Left renal cortex interstitium (tissue), 4 donors: ENCODE data around the gene WWOX. TPM values are rescaled to one million over a fixed set of nuclear protein-coding genes. Genes with fewer than 3 reads are reported as not detected.

Experiments used
- DNase-seq, 4 donors: peaks; one replicate each; pipeline ENCODE4 v3.0.0-alpha.2; 2013; ENCODE audit warnings: low read depth in 4 of 4, low spot score in 2 of 4, missing footprints in 1 of 4
- polyA plus RNA-seq, 4 donors: library from polyadenylated mRNA; unstranded; fragments of 120-200 nt; gene quantifications; one replicate each; pipeline ENCODE4 v1.2.1, GENCODE V29; 2013; ENCODE audit not compliant: insufficient read length in 4 of 4

Gene WWOX
- polyA plus RNA-seq, 4 donors = 32.7 to 42.3 (median 37.2) TPM

DNA sequence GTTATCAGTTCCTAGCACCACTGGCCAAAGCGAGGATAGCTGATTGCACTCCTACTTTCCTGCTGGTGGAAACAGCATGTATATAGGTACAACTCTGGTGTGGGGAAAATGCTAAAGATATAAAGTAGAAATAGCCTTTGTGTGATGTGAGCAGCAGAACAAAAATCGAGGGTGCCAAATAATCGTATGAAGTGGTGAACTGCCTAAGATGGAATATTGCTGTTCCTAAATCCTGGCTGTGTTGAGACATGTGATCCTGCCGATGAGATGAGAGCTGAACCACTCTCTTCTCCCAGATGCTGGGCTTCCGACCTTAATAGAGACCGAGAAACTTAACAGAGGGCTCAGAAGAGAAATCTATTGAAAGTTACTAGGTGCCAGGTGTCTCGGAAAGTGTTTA lies 117.8 kb downstream of the WWOX start:
- no peak for DNase-seq

DNA sequence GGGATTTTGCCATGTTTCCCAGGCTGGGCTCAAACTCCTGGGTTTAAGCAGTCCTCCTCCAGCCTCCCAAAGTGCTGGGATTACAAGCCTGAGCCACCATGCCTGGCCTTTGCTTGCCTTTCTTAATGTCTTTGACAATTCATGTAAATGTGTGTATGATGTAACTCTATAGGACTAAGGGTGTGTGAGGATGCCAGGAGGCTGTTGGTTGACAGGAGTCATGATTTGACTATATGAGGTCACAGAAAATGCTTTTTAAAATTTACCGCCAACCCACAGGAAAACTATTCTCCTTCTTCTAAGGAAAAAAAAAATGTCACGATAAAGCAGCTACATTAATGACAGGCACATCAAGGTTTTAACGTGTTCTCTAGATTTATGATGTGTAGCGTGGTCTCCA lies 118.8 kb downstream of the WWOX start:
- no peak for DNase-seq

DNA sequence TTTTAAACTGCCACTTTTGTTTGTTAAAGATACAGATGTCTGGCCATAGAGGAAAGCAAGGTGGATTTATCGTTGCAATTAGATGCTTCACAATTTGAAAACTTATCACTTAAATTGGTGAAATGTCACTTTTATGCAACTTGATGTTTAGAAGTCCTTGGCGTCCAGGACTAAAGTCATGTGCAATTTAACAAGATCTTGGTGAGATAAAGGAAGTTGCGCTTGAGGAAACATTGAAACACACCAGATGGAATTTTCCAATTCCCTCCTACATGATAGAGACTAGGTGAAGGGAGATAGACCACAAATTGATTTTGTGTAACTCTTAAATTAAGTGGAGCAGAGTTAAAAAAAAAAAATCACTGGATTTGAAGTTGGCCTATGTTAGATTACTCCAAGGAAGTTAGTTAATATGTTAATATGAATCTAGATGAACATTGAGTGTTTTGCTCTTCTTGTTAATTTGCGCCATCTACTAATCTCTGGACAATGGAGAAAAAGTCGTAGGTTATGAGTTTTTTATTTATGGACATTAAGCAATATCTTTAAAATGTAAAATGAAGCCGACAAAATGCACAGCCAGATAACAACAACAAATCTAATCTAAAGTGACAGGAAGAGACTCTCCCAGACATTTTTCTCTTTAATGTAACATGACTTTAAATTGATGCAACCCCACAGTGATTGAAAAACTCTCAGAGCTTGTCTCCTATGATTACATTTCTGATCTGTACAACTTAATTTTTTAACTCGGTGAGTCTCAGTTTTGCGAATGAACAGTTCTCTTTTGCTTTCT lies 119.6 kb downstream of the WWOX start:
- DNase-seq = no peak

DNA sequence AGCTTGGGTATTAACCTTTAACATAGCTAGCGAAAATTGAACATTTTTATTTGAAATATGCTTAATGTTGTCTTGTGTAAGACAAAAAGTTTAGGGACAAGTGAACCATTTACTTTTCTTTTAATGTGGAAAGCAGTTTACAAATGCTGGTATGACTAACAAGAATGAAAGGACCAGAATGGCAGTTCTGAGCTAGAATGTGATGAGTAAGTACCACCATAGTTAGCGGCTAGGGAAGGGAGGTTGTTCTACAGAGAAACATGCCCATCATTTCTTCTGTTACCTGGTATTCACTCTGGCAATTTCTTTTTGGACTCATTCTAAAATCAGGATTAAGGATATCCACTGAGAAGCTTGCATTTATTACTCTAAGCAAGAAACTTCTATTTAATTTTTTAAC lies 121.1 kb downstream of the WWOX start:
- no peak for DNase-seq

DNA sequence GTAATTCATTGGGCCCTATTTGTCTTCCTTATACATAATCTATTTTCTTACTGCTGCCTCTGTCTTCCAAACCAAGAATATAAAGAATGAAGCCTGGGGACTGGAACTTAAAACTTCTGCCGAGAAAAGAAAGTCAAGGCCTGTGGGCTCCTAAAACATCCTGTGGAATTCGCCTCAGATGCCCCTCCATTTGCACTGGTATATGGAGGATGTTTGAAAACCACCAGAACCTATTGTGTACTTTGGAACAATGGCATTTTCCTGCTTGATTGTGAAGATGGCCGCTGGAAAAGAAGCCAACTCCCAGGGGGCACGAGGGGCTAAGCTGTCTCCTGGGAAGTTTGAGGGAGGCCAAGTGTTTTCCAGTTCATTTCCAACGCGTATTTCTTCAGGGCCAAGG lies 122.4 kb downstream of the WWOX start:
- no peak for DNase-seq

DNA sequence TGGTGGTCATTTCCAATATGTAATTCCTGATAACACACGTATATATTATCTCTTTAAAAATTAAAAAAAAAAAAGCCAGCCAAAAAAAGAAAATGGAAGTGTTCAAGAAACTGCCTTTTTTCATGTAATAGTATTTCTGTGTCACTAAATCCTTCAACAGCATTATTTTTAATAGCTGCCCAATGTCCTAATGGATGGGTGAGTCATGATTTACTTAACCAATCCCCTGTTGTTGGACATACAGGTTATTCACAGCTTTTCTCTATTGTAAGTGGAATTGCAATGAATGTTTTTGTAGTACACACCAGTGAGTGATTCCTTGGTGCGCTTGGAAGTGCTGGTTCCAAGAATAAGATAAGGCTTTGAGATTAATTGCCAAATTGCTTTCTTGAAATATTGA lies 124.9 kb downstream of the WWOX start:
- no peak for DNase-seq

DNA sequence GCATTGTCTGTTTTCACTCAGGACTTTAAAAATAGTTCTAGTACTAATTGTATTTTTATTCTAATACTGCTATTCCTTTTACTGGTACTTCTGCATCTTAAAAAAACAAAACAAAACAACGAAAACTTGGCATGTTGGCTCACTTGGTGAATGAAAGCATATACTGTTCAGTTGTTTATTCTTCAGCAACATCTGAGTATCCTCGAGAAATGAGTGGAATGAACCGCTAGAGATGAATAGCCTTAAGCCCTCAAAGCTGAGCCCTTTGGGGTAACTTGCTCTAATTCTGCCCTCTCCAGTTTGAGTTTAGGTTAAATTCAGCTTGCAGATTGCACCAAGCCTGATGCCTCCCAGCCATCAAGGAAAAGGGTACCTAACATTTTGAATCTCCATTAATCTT lies 126.5 kb downstream of the WWOX start:
- DNase-seq = no peak

DNA sequence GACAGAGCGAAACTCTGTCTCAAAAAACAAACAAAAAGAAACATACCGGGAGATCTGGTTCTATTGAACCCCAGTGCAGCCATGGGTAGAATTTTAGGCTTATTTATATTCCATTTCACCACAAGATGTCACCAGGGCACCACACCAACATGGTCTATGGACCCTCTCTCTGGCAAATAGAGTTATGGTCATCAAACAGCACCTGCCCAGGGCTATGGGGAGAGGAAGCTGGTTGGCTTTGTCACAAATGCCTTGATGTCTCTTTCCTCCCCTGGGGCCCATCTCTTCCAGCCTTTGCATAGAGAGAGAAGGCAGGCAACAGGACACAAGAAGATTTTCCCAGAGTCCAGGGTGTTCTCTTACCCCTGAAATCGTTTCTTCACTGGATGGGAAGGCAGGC lies 128.4 kb downstream of the WWOX start:
- no peak for DNase-seq

DNA sequence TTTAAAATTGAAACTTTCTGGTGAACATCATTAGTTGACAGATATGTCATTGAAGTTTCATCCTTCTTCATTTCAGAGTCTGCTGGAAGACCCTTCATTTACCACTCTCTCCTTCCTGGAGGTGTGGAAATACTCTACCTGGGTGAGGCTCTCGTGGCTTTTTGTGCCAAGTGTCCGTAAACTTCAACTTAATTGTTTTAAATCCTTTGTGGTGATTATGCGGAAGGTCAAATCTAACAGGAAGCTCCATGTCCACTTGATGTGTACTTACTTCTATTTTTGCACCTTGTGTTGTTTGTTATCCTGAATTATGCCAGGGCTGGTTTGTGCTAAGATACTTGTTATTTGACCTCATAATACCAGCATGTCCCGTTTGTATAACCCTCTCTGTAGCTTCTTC lies 129.2 kb downstream of the WWOX start:
- DNase-seq = no peak

DNA sequence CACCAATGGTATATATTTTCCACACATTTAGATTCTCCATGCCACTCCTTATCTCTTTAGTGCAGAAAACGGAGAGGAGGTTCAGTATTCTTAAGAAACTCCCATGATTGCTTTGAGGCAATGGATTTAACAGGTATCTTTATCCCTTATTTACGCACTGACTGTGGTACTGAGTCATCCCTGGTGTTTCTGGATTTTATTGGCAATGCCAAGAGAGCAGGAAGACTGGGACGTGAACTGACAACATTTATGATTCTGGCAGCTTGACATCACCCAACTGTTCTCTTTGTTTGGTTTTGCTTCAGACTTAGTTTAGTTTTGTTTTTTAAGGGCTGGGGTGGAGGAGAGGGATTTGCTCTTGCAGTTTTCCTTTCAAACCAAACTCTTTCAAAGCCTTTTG lies 131.4 kb downstream of the WWOX start:
- DNase-seq = no peak

DNA sequence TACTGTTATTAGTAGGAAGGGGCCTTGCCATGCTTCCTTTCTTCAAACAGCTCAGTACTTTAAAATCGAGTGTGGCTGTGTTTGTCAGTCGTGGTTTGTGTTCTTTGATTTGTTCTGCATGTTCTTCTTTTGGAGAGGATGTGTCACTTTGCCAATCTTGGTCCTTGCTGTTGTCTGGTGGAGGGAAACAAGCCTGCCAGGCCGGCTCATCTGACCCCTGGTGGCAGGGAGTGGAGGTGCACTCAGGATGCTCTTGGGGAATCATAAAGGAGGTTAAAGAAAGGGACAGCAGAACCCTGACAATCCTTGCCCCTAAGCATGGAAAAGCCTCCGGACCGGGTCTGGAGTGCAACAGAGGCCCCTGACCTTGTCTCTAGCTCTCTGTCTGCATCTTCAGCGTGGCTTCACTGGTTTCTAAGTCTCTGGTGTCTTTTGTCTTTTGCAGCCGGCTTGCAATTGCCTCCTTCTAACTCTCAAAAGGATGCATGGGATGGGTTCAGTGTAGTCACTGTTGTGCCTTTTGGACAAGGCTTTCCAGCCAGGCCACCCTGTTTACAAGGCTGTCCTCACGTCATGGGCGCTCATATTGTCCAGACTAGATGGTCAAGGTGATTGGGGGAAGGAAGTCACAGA lies 135.8 kb downstream of the WWOX start:
- DNase-seq = no peak

DNA sequence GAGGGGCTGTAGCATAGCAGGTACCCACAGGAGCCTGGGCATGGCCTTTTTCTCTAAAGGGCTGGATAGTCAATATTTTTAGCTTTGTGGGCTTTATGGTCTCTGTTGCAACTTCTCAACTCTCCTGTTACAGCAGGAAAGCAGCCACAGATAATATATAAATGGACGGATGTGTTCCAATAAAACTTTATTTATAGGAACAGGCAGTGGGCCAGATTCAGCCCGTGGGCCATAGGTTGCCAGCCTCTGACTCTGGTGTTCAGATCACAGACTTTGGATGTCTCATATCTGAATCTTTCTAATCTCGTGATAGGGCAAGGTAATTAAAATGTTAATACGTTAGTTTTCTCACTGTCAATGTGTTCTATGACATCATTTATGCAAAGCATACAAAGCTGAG lies 136.4 kb downstream of the WWOX start:
- no peak for DNase-seq

DNA sequence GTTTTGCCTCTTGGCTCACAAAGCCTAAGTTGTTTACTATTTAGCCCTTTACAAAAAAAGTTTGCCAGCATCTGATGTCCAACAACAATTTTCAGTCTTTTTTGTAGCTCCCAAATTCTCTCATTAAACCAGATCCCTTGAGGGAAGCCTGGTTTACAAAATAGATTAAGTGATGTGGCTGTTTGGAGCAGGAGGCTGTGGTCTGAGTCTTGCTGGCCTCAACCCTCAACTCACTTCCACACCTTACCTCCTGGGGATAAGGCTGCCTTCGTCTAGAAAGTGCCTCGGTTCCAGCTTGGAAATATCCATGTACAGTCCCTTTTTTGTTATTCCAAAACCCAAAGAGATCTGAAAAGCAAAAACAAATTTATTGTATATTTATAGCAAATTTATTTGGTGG lies 138.4 kb downstream of the WWOX start:
- DNase-seq = no peak

DNA sequence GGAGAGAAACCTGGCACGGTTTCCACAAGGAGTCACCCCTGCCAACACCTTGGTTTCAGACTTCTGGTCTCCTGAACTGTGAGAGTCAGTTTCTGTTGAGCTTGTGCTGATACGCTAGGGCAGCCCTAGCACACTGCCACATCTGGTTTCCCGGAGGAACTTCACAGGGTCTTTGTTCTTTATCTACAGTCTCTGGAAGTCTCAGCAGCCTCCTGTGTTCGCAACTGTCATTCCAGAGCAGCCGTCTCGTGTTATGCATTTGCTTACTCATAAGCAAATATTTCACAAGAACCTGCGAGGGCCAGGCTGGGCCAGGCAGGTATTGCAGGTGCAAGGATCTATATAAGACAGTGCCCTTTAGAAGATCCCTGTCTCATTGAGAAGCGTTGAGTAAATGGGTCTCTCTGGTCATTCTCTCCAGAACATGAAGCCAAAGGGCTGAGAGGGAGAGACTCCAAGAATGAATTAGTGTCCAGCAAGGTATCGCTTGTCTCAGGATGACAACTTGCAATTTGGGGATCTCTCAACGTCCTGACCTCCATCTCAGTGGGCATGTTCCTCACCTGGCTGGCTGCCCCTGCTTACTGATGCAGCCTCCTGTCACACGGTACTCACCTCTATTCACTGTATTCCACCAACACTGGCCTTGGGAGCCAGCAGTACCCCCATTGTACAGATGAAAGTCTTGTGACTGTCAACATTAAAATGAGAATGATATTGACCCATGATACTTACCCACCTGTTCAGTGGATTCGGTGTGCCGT lies 141.2 kb downstream of the WWOX start:
- no peak for DNase-seq

DNA sequence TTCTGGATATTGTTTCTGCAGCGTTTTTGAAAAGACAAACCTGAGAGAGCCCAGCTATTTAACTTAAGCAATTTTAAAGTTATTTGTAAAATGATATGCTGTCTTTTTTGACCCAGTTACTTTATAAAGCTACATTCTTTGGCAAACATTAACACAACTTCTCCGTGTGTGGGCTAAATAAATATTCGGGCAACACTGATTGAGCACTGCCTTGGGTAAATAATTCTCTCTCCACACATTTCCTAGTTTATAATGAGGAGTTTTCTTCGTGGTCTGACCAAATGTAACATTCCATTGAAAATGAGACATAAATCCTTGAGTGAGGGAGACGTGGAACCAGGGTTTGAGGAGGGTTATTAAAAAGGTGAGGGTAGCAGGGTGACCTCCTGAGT lies 142.8 kb downstream of the WWOX start:
- no peak for DNase-seq

DNA sequence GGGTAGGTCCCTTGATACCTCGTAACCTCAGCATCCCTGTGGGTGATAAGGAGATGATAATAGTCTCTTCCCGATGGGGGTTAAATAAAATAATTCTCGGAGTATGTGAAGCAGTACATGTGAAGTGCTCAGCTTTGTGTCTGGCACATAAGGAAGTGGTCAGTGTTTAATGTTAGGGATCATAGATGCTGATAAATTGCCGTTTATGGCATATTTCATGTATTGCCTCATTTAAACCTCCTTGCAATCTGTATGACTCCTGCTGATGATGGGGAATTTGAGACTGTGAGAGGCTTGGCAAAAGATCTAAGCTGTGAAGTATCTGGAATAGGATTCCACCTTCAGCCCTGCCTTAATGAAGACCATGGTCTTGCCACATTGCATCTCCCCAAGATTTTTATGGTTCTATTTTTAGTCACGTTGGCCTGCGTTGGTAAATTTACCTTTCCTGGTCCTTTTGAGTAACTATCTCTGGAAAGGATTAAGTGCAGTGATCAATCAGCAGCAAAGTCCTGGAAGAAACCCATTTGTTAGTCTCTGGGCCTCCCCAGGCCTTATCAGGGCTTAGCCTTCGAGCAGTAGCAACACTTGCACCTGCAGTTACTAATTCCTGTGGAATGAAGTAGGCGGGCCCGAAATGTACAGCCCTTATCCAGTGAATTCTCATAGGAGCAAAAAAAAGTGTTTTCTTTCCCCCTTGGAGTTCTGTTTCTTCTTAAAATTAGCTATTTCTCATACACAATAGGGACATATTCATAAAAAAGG lies 144.9 kb downstream of the WWOX start:
- no peak for DNase-seq

DNA sequence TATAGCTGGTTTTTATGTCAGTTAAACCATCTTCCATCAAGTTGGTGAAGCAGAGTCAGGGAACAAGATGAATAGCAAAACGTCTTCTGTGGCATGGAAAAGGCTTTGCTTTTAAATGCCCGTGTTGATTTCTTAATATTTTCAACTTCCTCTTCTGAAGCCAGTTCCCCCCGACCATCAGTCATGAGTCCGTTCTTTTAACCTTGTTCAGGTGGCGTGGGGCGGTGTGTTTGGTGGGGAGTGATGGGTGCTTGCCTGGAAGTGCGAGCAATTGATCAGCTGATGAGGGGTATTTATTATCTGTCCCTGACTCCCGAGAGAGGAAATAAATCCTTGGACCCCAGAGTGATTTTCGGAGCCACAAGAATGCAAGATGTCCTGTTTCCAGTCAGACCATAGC lies 147.1 kb downstream of the WWOX start:
- no peak for DNase-seq

DNA sequence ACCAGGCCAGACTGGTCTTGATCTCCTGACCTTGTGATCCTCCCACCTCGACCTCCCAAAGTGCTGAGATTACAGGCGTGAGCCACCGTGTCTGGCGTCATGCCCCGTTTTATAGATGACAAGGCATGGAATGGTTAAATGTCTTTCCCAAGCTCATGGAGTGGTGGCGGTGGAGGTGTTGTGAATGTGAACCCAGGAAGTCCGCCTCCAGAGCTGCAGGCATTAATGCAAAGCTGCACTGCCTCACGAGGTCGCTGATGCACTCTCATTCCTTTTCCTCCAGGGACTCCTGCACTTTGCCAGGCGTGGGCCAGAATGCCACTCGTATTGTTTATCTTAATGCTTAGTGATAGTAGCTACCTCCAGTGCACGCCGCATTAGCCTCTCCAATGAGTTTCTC lies 149.6 kb downstream of the WWOX start:
- DNase-seq = peak in 1 of 4 donors; percentile 47

DNA sequence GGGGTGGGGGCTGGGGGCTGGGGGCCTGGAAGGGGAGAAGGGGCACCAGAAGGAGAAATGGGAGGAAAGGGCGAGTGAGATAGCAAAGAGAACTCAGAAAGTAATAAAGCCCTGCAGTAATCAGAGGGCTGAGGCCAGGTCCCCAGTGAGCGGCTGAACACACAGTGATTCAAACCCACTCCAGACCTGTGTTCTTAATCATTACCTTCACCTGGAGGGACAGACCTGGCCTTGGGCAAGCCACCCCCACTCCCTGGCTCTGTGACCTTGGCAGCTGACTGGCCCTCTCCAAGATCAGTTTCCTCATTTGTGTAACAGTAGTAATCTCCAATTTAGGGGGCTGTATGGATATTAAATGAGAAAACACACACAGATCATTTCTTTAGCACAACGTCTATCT lies 150.4 kb downstream of the WWOX start:
- DNase-seq = no peak

DNA sequence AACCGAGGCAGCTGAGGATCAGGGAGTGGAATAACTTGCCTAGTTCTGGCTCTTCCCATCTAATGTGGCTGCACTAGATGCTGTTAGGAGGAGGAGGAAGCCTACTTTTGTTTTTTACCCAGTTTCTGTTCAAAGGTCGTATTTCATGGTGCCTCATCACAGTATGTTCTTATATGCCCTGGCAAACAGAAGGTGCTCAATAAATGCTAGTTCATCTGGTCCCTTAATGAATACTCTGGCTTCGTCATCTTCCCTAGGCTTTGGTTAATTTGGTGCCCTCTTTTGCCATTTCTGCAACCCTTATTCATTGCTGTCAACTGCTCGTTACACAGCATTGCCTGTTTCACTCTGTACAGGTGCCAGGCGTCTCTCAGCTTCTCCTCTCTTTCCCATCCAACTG lies 151.7 kb downstream of the WWOX start:
- DNase-seq = no peak

DNA sequence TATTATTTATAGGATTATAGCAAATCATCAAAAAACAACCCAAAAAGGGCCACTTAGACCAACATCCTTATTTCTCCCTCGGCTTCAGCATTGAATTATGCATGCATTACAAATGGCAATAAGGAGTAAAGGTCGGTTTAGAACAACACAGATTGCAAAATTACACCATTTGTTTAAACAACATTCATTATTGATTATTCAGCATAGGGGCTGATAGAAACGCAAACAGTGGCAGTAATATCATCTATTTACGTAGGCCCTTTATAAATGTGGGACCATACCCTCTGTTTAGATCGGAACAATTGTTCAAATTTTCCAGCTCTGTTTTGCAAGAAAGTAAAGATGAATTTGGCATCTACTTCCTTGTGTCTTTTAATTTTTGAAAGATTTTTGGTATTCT lies 153.3 kb downstream of the WWOX start:
- no peak for DNase-seq
